ENCODE measurements around the gene HORMAD2.

The HORMAD2 gene

GRCh38 chr22:30167296-30167695 is 87.0 kb downstream of the HORMAD2 start:
- Histone ChIP-seq H3K9ac (ENCODE audit: low read length) (no peak overlapping the region), H3K4me3 (ENCODE audit: low read depth, low read length) (no peak overlapping the region), H3K27ac (ENCODE audit: low read depth, low read length) (no peak overlapping the region), H3K9me3 (ENCODE audit: control insufficient read depth, insufficient read depth, low read depth, low read length) (no peaks in the 10 kb centered on the region), H3K4me1 (ENCODE audit: control insufficient read depth, insufficient read depth, low read length) (no peaks in the 10 kb centered on the region), H3K36me3 (ENCODE audit: control insufficient read depth, insufficient read depth, low read length) (no peaks in the 10 kb centered on the region), H3K27me3 (ENCODE audit: control insufficient read depth, insufficient read depth, low read length) (peaks cover 2% of the 10 kb centered on the region; the same call in 1 of the 2 replicates)

DNA sequence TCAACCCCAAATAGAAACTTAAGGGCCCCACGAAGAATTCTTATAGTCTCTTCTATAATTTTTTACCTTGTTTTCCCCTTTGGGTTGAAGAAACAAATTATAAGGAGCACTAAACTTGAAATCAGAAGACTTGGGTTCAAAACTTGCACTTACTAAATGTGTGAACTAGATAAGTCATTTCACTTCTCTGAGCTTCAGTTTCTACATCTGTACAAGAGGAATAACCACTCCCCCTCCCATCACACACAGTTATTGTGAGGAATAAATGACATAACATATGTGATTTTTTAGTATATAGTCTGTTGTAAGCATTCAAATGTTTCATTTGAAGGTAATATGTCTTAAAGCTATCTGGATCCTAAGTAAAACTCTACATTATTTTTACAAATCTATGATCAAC is 87.5 kb downstream of the HORMAD2 start:
- Histone ChIP-seq H3K27me3 (ENCODE audit: control insufficient read depth, insufficient read depth, low read length) (peaks cover 2% of the 10 kb centered on the region; the same call in 1 of the 2 replicates), H3K36me3 (ENCODE audit: control insufficient read depth, insufficient read depth, low read length) (no peaks in the 10 kb centered on the region), H3K4me3 (ENCODE audit: low read depth, low read length) (no peak overlapping the region), H3K27ac (ENCODE audit: low read depth, low read length) (no peak overlapping the region), H3K9ac (ENCODE audit: low read length) (no peak overlapping the region), H3K9me3 (ENCODE audit: control insufficient read depth, insufficient read depth, low read depth, low read length) (no peaks in the 10 kb centered on the region), H3K4me1 (ENCODE audit: control insufficient read depth, insufficient read depth, low read length) (no peaks in the 10 kb centered on the region)

DNA sequence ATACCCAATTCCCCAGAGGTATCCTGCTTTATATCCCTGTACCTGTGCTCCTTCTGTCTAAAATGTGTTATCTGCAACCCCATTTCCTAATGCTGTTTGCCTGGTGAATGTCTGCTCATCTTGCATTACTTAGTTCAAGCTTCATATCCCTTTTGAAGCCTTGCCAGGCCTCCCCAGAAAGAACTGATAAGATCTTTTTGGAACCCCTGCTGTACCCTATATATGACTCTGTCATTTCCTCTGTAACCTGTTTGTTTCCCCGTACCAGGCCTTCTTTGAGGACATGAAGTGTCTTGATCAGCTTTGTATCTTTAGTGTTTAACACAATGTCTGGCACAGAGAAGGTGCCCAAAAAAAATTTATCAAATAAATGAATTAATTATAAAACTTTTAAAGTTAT is 88.7 kb downstream of the HORMAD2 start:
- H3K9ac ChIP-seq (ENCODE audit: low read length), result no peak overlapping the region
- no peaks in the 10 kb centered on the region for H3K36me3 ChIP-seq (ENCODE audit: control insufficient read depth, insufficient read depth, low read length)
- H3K27me3 ChIP-seq (ENCODE audit: control insufficient read depth, insufficient read depth, low read length), result peaks cover 2% of the 10 kb centered on the region; the same call in 1 of the 2 replicates
- no peaks in the 10 kb centered on the region for H3K4me1 ChIP-seq (ENCODE audit: control insufficient read depth, insufficient read depth, low read length)
- no peak overlapping the region for H3K27ac ChIP-seq (ENCODE audit: low read depth, low read length)
- H3K9me3 ChIP-seq (ENCODE audit: control insufficient read depth, insufficient read depth, low read depth, low read length), result no peaks in the 10 kb centered on the region
- no peak overlapping the region for H3K4me3 ChIP-seq (ENCODE audit: low read depth, low read length)

- peaks cover 2% of the 10 kb centered on the region; the same call in 1 of the 2 replicates for H3K27me3 ChIP-seq (ENCODE audit: control insufficient read depth, insufficient read depth, low read length)
- H3K4me1 ChIP-seq (ENCODE audit: control insufficient read depth, insufficient read depth, low read length), result no peaks in the 10 kb centered on the region
- no peak overlapping the region for H3K27ac ChIP-seq (ENCODE audit: low read depth, low read length)
- no peaks in the 10 kb centered on the region for H3K36me3 ChIP-seq (ENCODE audit: control insufficient read depth, insufficient read depth, low read length)
- H3K9ac ChIP-seq (ENCODE audit: low read length), result no peak overlapping the region
- H3K9me3 ChIP-seq (ENCODE audit: control insufficient read depth, insufficient read depth, low read depth, low read length), result no peaks in the 10 kb centered on the region
- H3K4me3 ChIP-seq (ENCODE audit: low read depth, low read length), result no peak overlapping the region
These were observed 89.9 kb downstream of the HORMAD2 start for GRCh38 chr22:30170129-30170528.

GRCh38 chr22:30171008-30171407 is 90.7 kb downstream of the HORMAD2 start:
- Histone ChIP-seq H3K27ac (ENCODE audit: low read depth, low read length) (no peak overlapping the region), H3K4me1 (ENCODE audit: control insufficient read depth, insufficient read depth, low read length) (no peaks in the 10 kb centered on the region), H3K4me3 (ENCODE audit: low read depth, low read length) (no peak overlapping the region), H3K36me3 (ENCODE audit: control insufficient read depth, insufficient read depth, low read length) (no peaks in the 10 kb centered on the region), H3K9ac (ENCODE audit: low read length) (no peak overlapping the region), H3K9me3 (ENCODE audit: control insufficient read depth, insufficient read depth, low read depth, low read length) (no peaks in the 10 kb centered on the region), H3K27me3 (ENCODE audit: control insufficient read depth, insufficient read depth, low read length) (peaks cover 2% of the 10 kb centered on the region; the same call in 1 of the 2 replicates)

GRCh38 chr22:30175690-30176288 is 95.5 kb downstream of the HORMAD2 start:
- Histone ChIP-seq H3K4me3 (ENCODE audit: low read depth, low read length) (no peak overlapping the region), H3K27me3 (ENCODE audit: control insufficient read depth, insufficient read depth, low read length) (peaks cover 2% of the 10 kb centered on the region; the same call in 1 of the 2 replicates), H3K4me1 (ENCODE audit: control insufficient read depth, insufficient read depth, low read length) (no peaks in the 10 kb centered on the region; the same call in 1 of the 2 replicates), H3K9me3 (ENCODE audit: control insufficient read depth, insufficient read depth, low read depth, low read length) (no peaks in the 10 kb centered on the region), H3K36me3 (ENCODE audit: control insufficient read depth, insufficient read depth, low read length) (no peaks in the 10 kb centered on the region), H3K27ac (ENCODE audit: low read depth, low read length) (no peak overlapping the region), H3K9ac (ENCODE audit: low read length) (no peak overlapping the region)

DNA sequence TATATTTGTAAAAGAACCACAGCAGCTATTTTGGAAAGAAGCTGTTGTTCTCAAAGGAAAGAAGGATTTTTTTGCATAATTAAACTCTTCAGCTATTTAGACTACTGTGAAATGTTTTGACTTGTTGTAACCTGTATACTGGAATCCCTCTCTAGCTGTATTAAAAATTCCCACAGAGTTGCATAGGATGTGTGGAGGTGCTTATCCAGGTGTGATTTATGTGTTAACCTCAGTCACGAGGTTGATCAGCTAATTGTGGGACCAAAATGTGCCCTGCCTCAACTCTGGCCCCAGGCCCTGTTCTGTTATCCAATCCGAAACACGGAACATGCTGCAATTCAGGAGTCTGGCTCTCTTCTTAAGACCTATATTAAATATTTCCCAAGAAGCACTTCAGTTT is 96.2 kb downstream of the HORMAD2 start:
- no peaks in the 10 kb centered on the region for H3K9me3 ChIP-seq (ENCODE audit: control insufficient read depth, insufficient read depth, low read depth, low read length)
- no peak overlapping the region for H3K4me3 ChIP-seq (ENCODE audit: low read depth, low read length)
- H3K9ac ChIP-seq (ENCODE audit: low read length), result no peak overlapping the region
- no peaks in the 10 kb centered on the region; the same call in 1 of the 2 replicates for H3K4me1 ChIP-seq (ENCODE audit: control insufficient read depth, insufficient read depth, low read length)
- H3K27ac ChIP-seq (ENCODE audit: low read depth, low read length), result no peak overlapping the region
- H3K36me3 ChIP-seq (ENCODE audit: control insufficient read depth, insufficient read depth, low read length), result no peaks in the 10 kb centered on the region
- peaks cover 2% of the 10 kb centered on the region; the same call in 1 of the 2 replicates for H3K27me3 ChIP-seq (ENCODE audit: control insufficient read depth, insufficient read depth, low read length)

DNA sequence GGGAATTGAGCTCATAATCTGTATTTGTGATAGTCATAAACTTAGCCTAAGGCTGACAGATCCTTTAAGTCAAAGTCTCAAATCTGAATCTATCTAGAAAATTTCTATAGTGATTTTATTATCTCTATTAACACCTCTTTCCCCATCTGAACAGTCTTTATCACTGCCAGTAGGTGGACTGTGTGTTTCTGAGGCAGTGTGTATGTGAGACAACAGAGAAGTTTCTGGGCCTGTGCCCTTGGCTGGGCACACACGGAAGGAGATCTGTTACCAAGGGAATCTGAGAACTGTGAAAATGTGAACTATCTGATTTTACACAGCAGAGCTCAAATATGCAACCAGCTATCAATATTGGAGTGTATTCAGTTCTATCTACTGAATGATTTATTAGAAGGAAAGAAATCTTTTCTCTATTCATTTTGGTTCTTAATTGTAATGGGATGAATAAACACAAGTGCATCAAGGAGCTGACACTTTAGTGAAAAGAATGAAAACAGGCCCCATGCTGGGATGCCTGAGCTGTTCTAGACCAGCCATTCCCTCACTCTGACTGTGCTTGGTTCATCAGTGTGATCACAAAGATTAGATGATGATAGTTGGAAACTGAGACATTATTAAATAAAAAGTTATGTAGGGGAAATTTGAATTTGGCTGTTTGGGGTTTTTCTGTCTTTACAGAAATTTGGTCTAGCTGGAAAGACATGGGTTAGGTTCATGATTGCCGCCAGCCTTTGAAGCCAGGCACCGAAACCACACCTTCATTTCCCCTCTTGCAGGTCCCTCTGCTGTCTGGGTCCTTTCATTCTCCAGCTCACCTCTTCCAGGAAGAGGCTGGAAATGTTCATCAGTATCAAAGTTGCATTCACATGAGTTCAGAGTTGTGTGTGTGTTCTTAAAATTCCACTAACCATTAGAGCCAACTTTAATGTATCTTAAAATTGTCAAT is 98.2 kb downstream of the HORMAD2 start:
- H3K4me1 ChIP-seq (ENCODE audit: control insufficient read depth, insufficient read depth, low read length), result no peaks in the 10 kb centered on the region; the same call in 1 of the 2 replicates
- no peak overlapping the region for H3K9ac ChIP-seq (ENCODE audit: low read length)
- no peaks in the 10 kb centered on the region for H3K27me3 ChIP-seq (ENCODE audit: control insufficient read depth, insufficient read depth, low read length)
- no peaks in the 10 kb centered on the region for H3K9me3 ChIP-seq (ENCODE audit: control insufficient read depth, insufficient read depth, low read depth, low read length)
- no peak overlapping the region for H3K4me3 ChIP-seq (ENCODE audit: low read depth, low read length)
- H3K36me3 ChIP-seq (ENCODE audit: control insufficient read depth, insufficient read depth, low read length), result no peaks in the 10 kb centered on the region
- no peak overlapping the region for H3K27ac ChIP-seq (ENCODE audit: low read depth, low read length)

- Histone ChIP-seq H3K9ac (ENCODE audit: low read length) (no peak overlapping the region), H3K4me3 (ENCODE audit: low read depth, low read length) (no peak overlapping the region), H3K36me3 (ENCODE audit: control insufficient read depth, insufficient read depth, low read length) (no peaks in the 10 kb centered on the region), H3K27ac (ENCODE audit: low read depth, low read length) (no peak overlapping the region), H3K27me3 (ENCODE audit: control insufficient read depth, insufficient read depth, low read length) (no peaks in the 10 kb centered on the region), H3K9me3 (ENCODE audit: control insufficient read depth, insufficient read depth, low read depth, low read length) (no peaks in the 10 kb centered on the region), H3K4me1 (ENCODE audit: control insufficient read depth, insufficient read depth, low read length) (peaks cover 5% of the 10 kb centered on the region)
These were observed 100.4 kb downstream of the HORMAD2 start for GRCh38 chr22:30180616-30181015.

DNA sequence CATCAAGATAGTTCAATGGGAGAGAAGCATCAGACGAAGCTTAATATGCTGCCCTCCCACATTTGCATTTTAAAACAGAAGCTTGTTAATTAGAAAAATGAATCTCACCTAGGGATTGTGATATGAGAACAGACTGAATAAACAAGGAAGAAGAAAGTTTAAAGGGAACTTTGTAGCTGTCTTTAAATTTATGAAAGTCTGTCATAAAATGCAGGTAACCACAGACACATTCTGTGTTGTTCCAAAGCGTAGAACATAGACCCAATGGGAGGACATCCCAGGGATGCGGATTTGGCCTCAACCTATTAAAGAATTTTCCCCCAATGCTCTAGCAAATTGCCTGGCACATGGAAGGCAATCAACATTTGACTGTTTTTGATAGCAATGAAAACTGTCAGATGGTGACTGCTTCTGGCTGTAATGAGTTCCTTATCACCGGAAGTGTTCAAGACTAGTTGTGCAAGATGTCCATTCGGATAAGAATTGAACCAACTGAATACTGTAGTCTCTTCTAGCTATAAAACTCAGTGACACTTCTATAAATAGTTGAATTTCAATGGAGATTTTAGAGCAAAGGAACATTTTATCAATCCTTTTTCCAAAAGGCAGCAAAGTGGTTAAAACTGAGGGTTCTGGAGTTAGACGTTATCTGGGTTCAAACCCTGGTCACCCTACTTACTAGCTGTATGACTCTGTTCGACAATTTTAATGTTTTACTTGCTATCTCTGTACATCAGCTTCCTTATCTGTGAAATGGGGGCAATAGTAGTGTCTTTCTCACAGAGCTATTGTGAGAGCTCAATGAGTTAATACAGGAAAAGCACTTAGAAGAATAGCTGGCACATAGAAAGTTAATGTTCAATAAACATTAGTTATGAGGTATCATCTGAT is 101.4 kb downstream of the HORMAD2 start:
- Histone ChIP-seq H3K9ac (ENCODE audit: low read length) (no peak overlapping the region), H3K36me3 (ENCODE audit: control insufficient read depth, insufficient read depth, low read length) (no peaks in the 10 kb centered on the region), H3K27ac (ENCODE audit: low read depth, low read length) (no peak overlapping the region), H3K27me3 (ENCODE audit: control insufficient read depth, insufficient read depth, low read length) (no peaks in the 10 kb centered on the region), H3K4me1 (ENCODE audit: control insufficient read depth, insufficient read depth, low read length) (peaks cover 13% of the 10 kb centered on the region), H3K4me3 (ENCODE audit: low read depth, low read length) (no peak overlapping the region), H3K9me3 (ENCODE audit: control insufficient read depth, insufficient read depth, low read depth, low read length) (no peaks in the 10 kb centered on the region)

Measured in HUES6 (cell line).